Measurements from ENCODE around the gene BRD4. TPM values are rescaled to one million over a fixed set of nuclear protein-coding genes. Genes with fewer than 3 reads are reported as not detected.

The BRD4 gene
- total and polyA plus RNA-seq, 2 donors (not counting 3 experiments of a cell fraction or from before 2014, with no cell fraction given) = 14.9 to 125 TPM

DNA sequence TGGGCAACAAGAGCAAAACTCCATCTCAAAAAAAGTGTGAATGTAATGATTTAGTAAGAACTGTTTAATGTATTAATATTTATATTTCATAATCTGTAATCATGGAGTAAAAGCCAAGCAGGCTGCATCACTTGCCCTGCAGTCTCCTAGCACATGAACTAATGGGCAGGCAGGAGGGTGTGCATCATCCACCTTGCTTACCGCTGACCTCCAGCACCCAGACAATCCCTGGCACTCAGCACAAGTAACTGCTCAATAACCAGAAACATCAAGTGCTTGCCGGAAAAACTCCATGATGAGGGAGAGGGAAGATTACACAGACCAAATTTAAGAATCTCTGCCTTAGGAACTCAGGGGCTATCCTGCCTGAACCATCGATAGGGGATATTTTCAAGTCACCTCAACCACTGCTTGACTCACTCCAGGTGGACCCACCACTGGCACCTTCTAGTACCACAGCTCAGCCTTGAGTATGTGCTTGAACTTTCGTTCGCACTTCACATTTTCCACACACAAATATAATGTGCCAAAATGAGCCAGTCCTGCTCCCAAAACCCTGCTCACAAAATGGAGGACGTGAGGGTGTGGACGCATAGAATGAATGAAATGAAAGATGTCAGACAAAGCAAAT lies 18.6 kb downstream of the BRD4 start:
- no TSS peak for BruUV-seq (replicated peaks)
- intact Hi-C loops (cut with micrococcal nuclease) = no loop called here
- CTCF ChIA-PET = interaction anchor here (1.3 kb wide), 1 partner anchor 31 kb away, joined by 3 read pairs; no protein-coding TSS in a partner anchor

More for the DNA sequence above, 18.6 kb downstream of the BRD4 start:
- dilution Hi-C loops (cut with MboI; ENCODE audit: extremely low pct_ligation_motif_present, low sequenced_read_pairs) = no loop called here
- no peak overlapping the region for H3K9ac ChIP-seq (replicated peaks; ENCODE audit: extremely low read depth, insufficient read depth, low read length)
- no peaks in the 10 kb centered on the region for H3K27me3 ChIP-seq (ENCODE audit: control insufficient read depth in 2 of 2, insufficient read depth in 2 of 2, low read length in 2 of 2)
- no peak overlapping the region for H3K4me2 ChIP-seq (ENCODE audit: insufficient read depth, low read length)
- DNase-seq (ENCODE audit: low read depth, low spot score) (no peak), FAIRE-seq (no peak)
- peaks cover 98% of the 10 kb centered on the region for H3K79me2 ChIP-seq (ENCODE audit: control insufficient read depth, insufficient read depth, low read length)
- H3K9me1 ChIP-seq (replicated peaks; ENCODE audit: control insufficient read depth, extremely low read depth, insufficient read depth, low read length) = no peaks in the 10 kb centered on the region
- H3K4me1 ChIP-seq (ENCODE audit: control insufficient read depth, extremely low read depth, insufficient read depth, low read length) = peaks cover 2% of the 10 kb centered on the region
- peaks cover 31% of the 10 kb centered on the region for H4K20me1 ChIP-seq (replicated peaks; ENCODE audit: control insufficient read depth, extremely low read depth, insufficient read depth, low read length)
- no peaks in the 10 kb centered on the region for H3K9me3 ChIP-seq (replicated peaks; ENCODE audit: control insufficient read depth, insufficient read depth, low read length)
- H3K27ac ChIP-seq (ENCODE audit: insufficient read depth, low read depth, low read length) = no peak overlapping the region
- POLR2A ChIA-PET = no interaction called here
- TF ChIP-seq EZH2 (IDR thresholded peaks at IDR 0.05; ENCODE audit: borderline replicate concordance, low read depth, low read length, severe bottlenecking) = no peak
- TF ChIP-seq, protein P1, sequence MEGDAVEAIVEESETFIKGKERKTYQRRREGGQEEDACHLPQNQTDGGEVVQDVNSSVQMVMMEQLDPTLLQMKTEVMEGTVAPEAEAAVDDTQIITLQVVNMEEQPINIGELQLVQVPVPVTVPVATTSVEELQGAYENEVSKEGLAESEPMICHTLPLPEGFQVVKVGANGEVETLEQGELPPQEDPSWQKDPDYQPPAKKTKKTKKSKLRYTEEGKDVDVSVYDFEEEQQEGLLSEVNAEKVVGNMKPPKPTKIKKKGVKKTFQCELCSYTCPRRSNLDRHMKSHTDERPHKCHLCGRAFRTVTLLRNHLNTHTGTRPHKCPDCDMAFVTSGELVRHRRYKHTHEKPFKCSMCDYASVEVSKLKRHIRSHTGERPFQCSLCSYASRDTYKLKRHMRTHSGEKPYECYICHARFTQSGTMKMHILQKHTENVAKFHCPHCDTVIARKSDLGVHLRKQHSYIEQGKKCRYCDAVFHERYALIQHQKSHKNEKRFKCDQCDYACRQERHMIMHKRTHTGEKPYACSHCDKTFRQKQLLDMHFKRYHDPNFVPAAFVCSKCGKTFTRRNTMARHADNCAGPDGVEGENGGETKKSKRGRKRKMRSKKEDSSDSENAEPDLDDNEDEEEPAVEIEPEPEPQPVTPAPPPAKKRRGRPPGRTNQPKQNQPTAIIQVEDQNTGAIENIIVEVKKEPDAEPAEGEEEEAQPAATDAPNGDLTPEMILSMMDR (IDR thresholded peaks at IDR 0.05; ENCODE audit: extremely low read depth in 1 of 2, insufficient read depth in 1 of 2, low read depth in 1 of 2, low read length in 2 of 2) = no peak
- TF ChIP-seq FOS (IDR thresholded peaks at IDR 0.05; ENCODE audit: borderline replicate concordance, insufficient read depth, low read length) = no peak
- no peak for TF ChIP-seq MYC (IDR thresholded peaks at IDR 0.05; ENCODE audit: low read depth, low read length)
- TF ChIP-seq POLR2AphosphoS5 (IDR thresholded peaks at IDR 0.05; ENCODE audit: insufficient read depth, low read depth, low read length) = no peak
- TF ChIP-seq POLR2A (IDR thresholded peaks at IDR 0.05; ENCODE audit: low read depth, low read length) = no peak
- TF ChIP-seq JUN (IDR thresholded peaks at IDR 0.05; ENCODE audit: borderline replicate concordance, insufficient read depth, insufficient read length, low read depth) = no peak
- TF ChIP-seq, protein P2, sequence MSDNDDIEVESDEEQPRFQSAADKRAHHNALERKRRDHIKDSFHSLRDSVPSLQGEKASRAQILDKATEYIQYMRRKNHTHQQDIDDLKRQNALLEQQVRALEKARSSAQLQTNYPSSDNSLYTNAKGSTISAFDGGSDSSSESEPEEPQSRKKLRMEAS (IDR thresholded peaks at IDR 0.05; ENCODE audit: insufficient read depth, insufficient read length) = no peak
- no peak for TF ChIP-seq GATA2 (IDR thresholded peaks at IDR 0.05; ENCODE audit: insufficient read depth, insufficient read length, low read depth, low read length)
- no peak overlapping the region for H2AFZ ChIP-seq (ENCODE audit: low read depth, low read length)
- no peak overlapping the region for H3K4me3 ChIP-seq (replicated peaks in 1 of 3; ENCODE audit: insufficient read depth in 1 of 3, low read depth in 1 of 3, low read length in 3 of 3)
- H3K36me3 ChIP-seq (ENCODE audit: control insufficient read depth in 2 of 2, extremely low read depth in 1 of 2, insufficient read depth in 2 of 2, low read length in 2 of 2) = no peaks in the 10 kb centered on the region
